ENCODE measurements around the gene CSNK1A1. TPM values are rescaled to one million over a fixed set of nuclear protein-coding genes. Genes with fewer than 3 reads are reported as not detected.

CSNK1A1 gene
- polyA plus RNA-seq, 1 donor from 2014 or later: 217 TPM

- Histone ChIP-seq H3F3A (ENCODE audit: insufficient read depth, low read length, poor library complexity, severe bottlenecking) (peaks cover 4% of the 10 kb centered on the region), H3K36me3 (ENCODE audit: insufficient read depth, low read length) (peaks cover 9% of the 10 kb centered on the region), H3K9ac (ENCODE audit: low read length) (peak overlapping the region; percentile 24), H2AFZ (ENCODE audit: low read depth, low read length) (no peak overlapping the region), H3K27ac (ENCODE audit: low read length) (no peak overlapping the region), H3K9me3 (ENCODE audit: low read length) (no peaks in the 10 kb centered on the region), H4K20me1 (ENCODE audit: insufficient read depth) (peaks cover 2% of the 10 kb centered on the region), H3K27me3 (ENCODE audit: insufficient read depth, low read depth, low read length) (no peaks in the 10 kb centered on the region), H3K79me2 (replicated peaks; ENCODE audit: insufficient read depth, low read length) (peaks cover 84% of the 10 kb centered on the region), H3K9me2 (ENCODE audit: insufficient read depth, low read length) (no peaks in the 10 kb centered on the region), H3K4me2 (ENCODE audit: low read length) (peak overlapping the region; percentile 61), H3K4me3 (ENCODE audit: low read length) (peak overlapping the region; percentile 99)
- TF ChIP-seq TAF1 (IDR thresholded peaks at IDR 0.05; ENCODE audit: low read depth) (no peak), RAD21 (conservative IDR thresholded peaks at IDR 0.05) (no peak), MXI1 (conservative IDR thresholded peaks at IDR 0.05; ENCODE audit: poor library complexity, severe bottlenecking) (no peak), EZH2 (IDR thresholded peaks at IDR 0.05; ENCODE audit: borderline replicate concordance, insufficient read depth, low read length, poor library complexity, severe bottlenecking) (no peak), EP300 (conservative IDR thresholded peaks at IDR 0.05; ENCODE audit: poor library complexity, severe bottlenecking) (no peak), CTCF (IDR thresholded peaks at IDR 0.05; ENCODE audit: poor library complexity, severe bottlenecking) (no peak), POLR2AphosphoS5 (IDR thresholded peaks at IDR 0.05) (no peak), SMC3 (conservative IDR thresholded peaks at IDR 0.05; ENCODE audit: poor library complexity) (no peak), REST (IDR thresholded peaks at IDR 0.05; ENCODE audit: borderline replicate concordance) (no peak)
Observed at GRCh38 chr5:149546974-149547373, 4.3 kb downstream of the CSNK1A1 start.

- H3K4me2 ChIP-seq (ENCODE audit: low read length): no peak overlapping the region
- no peaks in the 10 kb centered on the region for H3F3A ChIP-seq (ENCODE audit: insufficient read depth, low read length, poor library complexity, severe bottlenecking)
- TF ChIP-seq REST (IDR thresholded peaks at IDR 0.05; ENCODE audit: borderline replicate concordance) (no peak), SMC3 (conservative IDR thresholded peaks at IDR 0.05; ENCODE audit: poor library complexity) (no peak), EP300 (conservative IDR thresholded peaks at IDR 0.05; ENCODE audit: poor library complexity, severe bottlenecking) (no peak), MXI1 (conservative IDR thresholded peaks at IDR 0.05; ENCODE audit: poor library complexity, severe bottlenecking) (no peak), RAD21 (conservative IDR thresholded peaks at IDR 0.05) (no peak), EZH2 (IDR thresholded peaks at IDR 0.05; ENCODE audit: borderline replicate concordance, insufficient read depth, low read length, poor library complexity, severe bottlenecking) (no peak), CTCF (IDR thresholded peaks at IDR 0.05; ENCODE audit: poor library complexity, severe bottlenecking) (no peak), TAF1 (IDR thresholded peaks at IDR 0.05; ENCODE audit: low read depth) (no peak), POLR2AphosphoS5 (IDR thresholded peaks at IDR 0.05) (no peak)
- H3K9me2 ChIP-seq (ENCODE audit: insufficient read depth, low read length): no peaks in the 10 kb centered on the region
- H3K27me3 ChIP-seq (ENCODE audit: insufficient read depth, low read depth, low read length): no peaks in the 10 kb centered on the region
- H3K4me3 ChIP-seq (ENCODE audit: low read length): no peak overlapping the region
- H3K79me2 ChIP-seq (replicated peaks; ENCODE audit: insufficient read depth, low read length): peaks cover 94% of the 10 kb centered on the region
- no peak overlapping the region for H3K9ac ChIP-seq (ENCODE audit: low read length)
- no peak overlapping the region for H3K27ac ChIP-seq (ENCODE audit: low read length)
- H2AFZ ChIP-seq (ENCODE audit: low read depth, low read length): no peak overlapping the region
- no peaks in the 10 kb centered on the region for H3K9me3 ChIP-seq (ENCODE audit: low read length)
- H3K36me3 ChIP-seq (ENCODE audit: insufficient read depth, low read length): peaks cover 9% of the 10 kb centered on the region
- peaks cover 3% of the 10 kb centered on the region for H4K20me1 ChIP-seq (ENCODE audit: insufficient read depth)
Observed at GRCh38 chr5:149545327-149545726, 5.9 kb downstream of the CSNK1A1 start.
